Measurements from ENCODE around the gene SIAE. TPM values are rescaled to one million over a fixed set of nuclear protein-coding genes. Genes with fewer than 3 reads are reported as not detected.

The SIAE gene
- total RNA-seq, 6 experiments from 2014 or later = 30.9 to 56.8 (median 35.6) TPM

- Histone ChIP-seq H3K27ac (no peak overlapping the region), H3K27me3 (no peaks in the 10 kb centered on the region), H3K9me3 (no peaks in the 10 kb centered on the region), H3K4me3 (no peak overlapping the region), H3K36me3 (no peaks in the 10 kb centered on the region), H3K4me1 (no peaks in the 10 kb centered on the region)
- WGBS (ENCODE audit: insufficient coverage, low coverage, low lambda C conversion rate, missing lambda C conversion rate) = 100% methylated on average over 1 of the region's 2 CpGs
- intact Hi-C loops (cut with DNase I) = no loop called here
- no peak for TF ChIP-seq POLR2A (IDR thresholded peaks at IDR 0.05)
- TF ChIP-seq CTCF (IDR thresholded peaks at IDR 0.05) = no peak
- no peak for ATAC-seq
- no peak for DNase-seq
Measured at GRCh38 chr11:124663861-124664260, 9.7 kb downstream of the SIAE start.

GRCh38 chr11:124662106-124662505 lies 11.4 kb downstream of the SIAE start:
- no peaks in the 10 kb centered on the region for H3K27me3 ChIP-seq
- H3K9me3 ChIP-seq = no peaks in the 10 kb centered on the region
- H3K36me3 ChIP-seq = no peaks in the 10 kb centered on the region
- intact Hi-C loops (cut with DNase I) = no loop called here
- H3K27ac ChIP-seq = no peak overlapping the region
- H3K4me1 ChIP-seq = no peaks in the 10 kb centered on the region
- TF ChIP-seq POLR2A (IDR thresholded peaks at IDR 0.05) = no peak
- no peak for TF ChIP-seq CTCF (IDR thresholded peaks at IDR 0.05)
- no peak for DNase-seq
- no peak overlapping the region for H3K4me3 ChIP-seq
- whole genome bisulfite sequencing (ENCODE audit: insufficient coverage, low coverage, low lambda C conversion rate, missing lambda C conversion rate) = 93% methylated on average over 4 of the region's 4 CpGs
- ATAC-seq = no peak

GRCh38 chr11:124661553-124661952 lies 12.0 kb downstream of the SIAE start:
- TF ChIP-seq POLR2A (IDR thresholded peaks at IDR 0.05) (no peak), CTCF (IDR thresholded peaks at IDR 0.05) (no peak)
- intact Hi-C loops (cut with DNase I) = no loop called here
- no peaks in the 10 kb centered on the region for H3K9me3 ChIP-seq

GRCh38 chr11:124658986-124659385 lies 14.6 kb downstream of the SIAE start:
- Histone ChIP-seq H3K4me1 (no peaks in the 10 kb centered on the region), H3K27me3 (no peaks in the 10 kb centered on the region), H3K27ac (no peak overlapping the region), H3K4me3 (no peak overlapping the region), H3K36me3 (no peaks in the 10 kb centered on the region), H3K9me3 (no peaks in the 10 kb centered on the region)
- TF ChIP-seq POLR2A (IDR thresholded peaks at IDR 0.05) (no peak), CTCF (IDR thresholded peaks at IDR 0.05) (no peak)
- ATAC-seq (no peak), DNase-seq (no peak)
- 90% methylated on average over 1 of the region's 1 CpG for WGBS (ENCODE audit: insufficient coverage, low coverage, low lambda C conversion rate, missing lambda C conversion rate)
- intact Hi-C loops (cut with DNase I) = loop anchor here in 1 of 2 donors (10.0 kb wide), 1 partner anchor 186 kb away; no protein-coding TSS in a partner anchor

More at GRCh38 chr11:124661553-124661952, 12.0 kb downstream of the SIAE start:
- ATAC-seq (no peak), DNase-seq (no peak)
- Histone ChIP-seq H3K36me3 (no peaks in the 10 kb centered on the region), H3K4me3 (no peak overlapping the region), H3K27me3 (no peaks in the 10 kb centered on the region), H3K4me1 (no peaks in the 10 kb centered on the region), H3K27ac (no peak overlapping the region)

GRCh38 chr11:124658501-124658900 lies 15.0 kb downstream of the SIAE start:
- H3K4me3 ChIP-seq = no peak overlapping the region
- no peaks in the 10 kb centered on the region for H3K27me3 ChIP-seq
- intact Hi-C loops (cut with DNase I) = loop anchor here in 1 of 2 donors (10.0 kb wide), 1 partner anchor 186 kb away; no protein-coding TSS in a partner anchor
- no peak for ATAC-seq
- no peaks in the 10 kb centered on the region for H3K36me3 ChIP-seq
- no peak for TF ChIP-seq CTCF (IDR thresholded peaks at IDR 0.05)
- H3K4me1 ChIP-seq = no peaks in the 10 kb centered on the region
- no peak overlapping the region for H3K27ac ChIP-seq
- H3K9me3 ChIP-seq = no peaks in the 10 kb centered on the region
- WGBS (ENCODE audit: insufficient coverage, low coverage, low lambda C conversion rate, missing lambda C conversion rate) = 79% methylated on average over 3 of the region's 3 CpGs
- no peak for DNase-seq
